GM23338 (cell line): Measurements from ENCODE around the gene ARID1B.

Source experiments
- CTCF ChIP-seq, 2 experiments: fragments of 200-600 bp in 1 of 2; sonication (generic) in 1 of 2; conservative IDR thresholded peaks; 2 replicates each; pipeline versions ENCODE4 v1.5.1 to v1.6.1; 2016 to 2017; ENCODE audit warnings: antibody characterized with exemption in 2 of 2, low read depth in 2 of 2, mild to moderate bottlenecking in 2 of 2, moderate library complexity in 1 of 2
- REST ChIP-seq: IDR thresholded peaks from one replicate; pipeline ENCODE4 v1.6.1; 2018; ENCODE audit warnings: antibody characterized with exemption; ENCODE audit not compliant: unreplicated experiment

- TF ChIP-seq REST (no peak), CTCF (conservative IDR thresholded peaks at IDR 0.05; ENCODE audit: low read depth in 2 of 2) (no peak)
Measured at GRCh38 chr6:156912431-156912830, 135.3 kb downstream of the ARID1B start.
